GM10248 (cell line): ENCODE measurements around the gene TNN.
"Not testable (repeated sequence)": the region's sequence is repeated elsewhere in the genome, so short reads cannot be mapped to it uniquely, and the experiment has no call there.

ENCODE experiments used
- CTCF ChIA-PET: fragments of 300-600 bp; sonication (Branson Sonifier 250); formaldehyde crosslinking; extraction: SDS; loops from one replicate; lab custom pipeline; 2021; ENCODE audit warnings: antibody characterized with exemption; lab: Yijun Ruan, JAX
- POLR2A ChIA-PET: fragments of 350-650 bp; sonication (Branson Sonifier 250); formaldehyde crosslinking; extraction: SDS; loops from one replicate; lab custom pipeline; 2020; ENCODE audit warnings: antibody characterized with exemption; lab: Yijun Ruan, JAX
- DNase-seq: peaks from one replicate; pipeline ENCODE4 v3.0.0; 2012; ENCODE audit errors: extremely low spot score
- CTCF ChIP-seq: IDR thresholded peaks from 2 replicates; pipeline ENCODE4 v1.5.1; 2012; ENCODE audit warnings: mild to moderate bottlenecking, low read depth; ENCODE audit errors: extremely low read depth, missing control alignments, control extremely low read depth

Gene TNN

GRCh38 chr1:175035865-175036264 is 31.8 kb upstream of the TNN start:
- POLR2A ChIA-PET: no interaction called here

GRCh38 chr1:175036476-175036875 is 31.2 kb upstream of the TNN start:
- POLR2A ChIA-PET: no interaction called here
- no peak for TF ChIP-seq CTCF
- CTCF ChIA-PET: interaction anchor here (0.9 to 1.4 kb wide), 5 partner anchors 9 to 282 kb away, joined by 3 to 5 read pairs (median 4); no protein-coding TSS in a partner anchor
- DNase-seq: no peak

More at GRCh38 chr1:175035865-175036264, 31.8 kb upstream of the TNN start:
- no peak for TF ChIP-seq CTCF
- no peak for DNase-seq
- CTCF ChIA-PET: interaction anchor here (0.9 to 1.4 kb wide), 5 partner anchors 8 to 283 kb away, joined by 3 to 5 read pairs (median 4); no protein-coding TSS in a partner anchor

GRCh38 chr1:175037416-175037815 is 30.2 kb upstream of the TNN start:
- DNase-seq: no peak
- POLR2A ChIA-PET: no interaction called here
- no peak for TF ChIP-seq CTCF
- CTCF ChIA-PET: interaction anchor here (1.0 to 4.0 kb wide), 3 partner anchors 8 to 109 kb away, joined by 3 to 22 read pairs (median 3); no protein-coding TSS in a partner anchor

GRCh38 chr1:175040324-175040879 is 27.2 kb upstream of the TNN start:
- DNase-seq: no peak
- ChIA-PET POLR2A (no interaction called here), CTCF (interaction anchor here (0.9 to 4.0 kb wide), 7 partner anchors 11 to 277 kb away, joined by 3 to 22 read pairs (median 3); no protein-coding TSS in a partner anchor)
- no peak for TF ChIP-seq CTCF

- POLR2A ChIA-PET: no interaction called here
- CTCF ChIA-PET: interaction anchor here (1.2 kb wide), 1 partner anchor 12 kb away, joined by 3 read pairs; no protein-coding TSS in a partner anchor
- no peak for TF ChIP-seq CTCF
- DNase-seq: no peak
Observed at GRCh38 chr1:175042650-175043049, 25.0 kb upstream of the TNN start.

- no peak for TF ChIP-seq CTCF
- DNase-seq: no peak
- CTCF ChIA-PET: interaction anchor here (1.3 kb wide), 1 partner anchor 108 kb away, joined by 3 read pairs; no protein-coding TSS in a partner anchor
- POLR2A ChIA-PET: no interaction called here
Observed at GRCh38 chr1:175043824-175044223, 23.8 kb upstream of the TNN start.

GRCh38 chr1:175044591-175044990 is 23.0 kb upstream of the TNN start:
- CTCF ChIA-PET: interaction anchor here (1.3 kb wide), 1 partner anchor 107 kb away, joined by 3 read pairs; no protein-coding TSS in a partner anchor
- POLR2A ChIA-PET, DNase-seq: not testable (repeated sequence)
